SK-N-MC (cell line): ENCODE results near the gene STK32B.

Experiments used
- EZH2 ChIP-seq: fragments of 200-600 bp; sonication (generic); IDR thresholded peaks from one replicate; pipeline ENCODE4 v1.6.1; 2017; ENCODE audit warnings: antibody characterized with exemption
- POLR2AphosphoS5 ChIP-seq: IDR thresholded peaks from 2 replicates; pipeline ENCODE4 v1.6.1; 2012; ENCODE audit warnings: mild to moderate bottlenecking, low read depth, low read length, borderline replicate concordance

DNA sequence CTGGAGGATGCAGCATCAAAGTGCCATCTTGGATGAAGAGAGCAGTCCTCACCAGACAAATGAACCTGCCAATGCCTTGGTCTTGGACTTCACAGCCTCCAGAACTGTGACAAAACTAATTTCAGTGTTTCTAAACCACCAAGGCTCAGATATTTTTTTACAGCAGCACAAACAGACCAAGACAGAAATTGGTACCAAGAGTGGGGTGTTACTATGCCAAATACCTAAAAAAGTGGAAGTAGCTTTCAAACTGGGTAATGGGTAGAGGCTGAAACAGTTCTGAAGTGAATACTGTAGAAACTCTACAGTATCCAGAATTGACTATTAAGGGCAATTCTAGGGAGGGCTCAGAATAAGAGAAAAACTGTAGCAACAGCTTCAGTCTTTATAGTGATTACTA is 170.8 kb downstream of the STK32B start:
- no peak for TF ChIP-seq POLR2AphosphoS5
- TF ChIP-seq EZH2 = no peak
